ENCODE measurements around the gene PSG4.
"Not testable (repeated sequence)": the region's sequence is repeated elsewhere in the genome, so short reads cannot be mapped to it uniquely, and the experiment has no call there.

DNA sequence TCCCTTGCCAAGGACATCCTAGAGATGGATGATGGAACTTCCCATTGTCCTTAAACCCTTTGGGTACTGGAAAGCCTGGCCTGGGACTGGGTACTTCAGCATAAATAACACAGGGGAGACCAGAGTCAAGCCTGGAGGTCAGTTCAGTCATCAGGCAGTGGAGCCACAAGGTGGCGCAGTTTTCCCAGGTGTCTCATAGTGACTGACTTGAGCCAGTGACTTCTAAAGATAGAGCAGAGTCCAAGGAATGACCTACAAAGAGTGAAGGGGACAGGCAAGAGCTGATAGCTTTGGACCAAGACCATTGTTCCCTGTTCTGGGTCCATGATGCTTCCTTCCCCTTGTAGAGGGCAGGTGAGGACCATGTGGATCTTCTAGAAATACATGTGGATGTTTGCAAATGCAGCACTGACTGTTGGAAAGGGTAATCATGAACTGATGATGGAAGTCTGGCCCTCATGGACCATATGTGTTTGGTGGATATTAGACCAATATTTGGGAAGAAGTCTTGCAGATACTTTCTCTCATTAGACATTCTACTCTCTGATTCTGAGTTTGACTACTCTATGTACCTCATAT lies 25.8 kb downstream of the PSG4 start:
- TF ChIP-seq, protein P1, sequence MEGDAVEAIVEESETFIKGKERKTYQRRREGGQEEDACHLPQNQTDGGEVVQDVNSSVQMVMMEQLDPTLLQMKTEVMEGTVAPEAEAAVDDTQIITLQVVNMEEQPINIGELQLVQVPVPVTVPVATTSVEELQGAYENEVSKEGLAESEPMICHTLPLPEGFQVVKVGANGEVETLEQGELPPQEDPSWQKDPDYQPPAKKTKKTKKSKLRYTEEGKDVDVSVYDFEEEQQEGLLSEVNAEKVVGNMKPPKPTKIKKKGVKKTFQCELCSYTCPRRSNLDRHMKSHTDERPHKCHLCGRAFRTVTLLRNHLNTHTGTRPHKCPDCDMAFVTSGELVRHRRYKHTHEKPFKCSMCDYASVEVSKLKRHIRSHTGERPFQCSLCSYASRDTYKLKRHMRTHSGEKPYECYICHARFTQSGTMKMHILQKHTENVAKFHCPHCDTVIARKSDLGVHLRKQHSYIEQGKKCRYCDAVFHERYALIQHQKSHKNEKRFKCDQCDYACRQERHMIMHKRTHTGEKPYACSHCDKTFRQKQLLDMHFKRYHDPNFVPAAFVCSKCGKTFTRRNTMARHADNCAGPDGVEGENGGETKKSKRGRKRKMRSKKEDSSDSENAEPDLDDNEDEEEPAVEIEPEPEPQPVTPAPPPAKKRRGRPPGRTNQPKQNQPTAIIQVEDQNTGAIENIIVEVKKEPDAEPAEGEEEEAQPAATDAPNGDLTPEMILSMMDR (IDR thresholded peaks at IDR 0.05), result not testable (repeated sequence)
- not testable (repeated sequence) for TF ChIP-seq POLR2A (IDR thresholded peaks at IDR 0.05)
